HG03520 (cell line): ENCODE data around the gene LMNTD2.
A peak's percentile ranks its signal among the peaks of the same experiment; 100 is the strongest.

Experiments used
- ATAC-seq: cut with Tn5 transposase; IDR thresholded peaks from one replicate; pipeline ENCODE4 v1.9.1; 2021; ENCODE audit warnings: mild to moderate bottlenecking, moderate library complexity; ENCODE audit not compliant: unreplicated experiment

The LMNTD2 gene

GRCh38 chr11:554428-555226 is 5.9 kb downstream of the LMNTD2 start:
- ATAC-seq, result no peak

GRCh38 chr11:553988-554340 is 6.6 kb downstream of the LMNTD2 start:
- no peak for ATAC-seq

- ATAC-seq, result no peak
Measured at GRCh38 chr11:553083-553987, 7.2 kb downstream of the LMNTD2 start.

- no peak for ATAC-seq
Measured at GRCh38 chr11:551596-551995, 8.9 kb downstream of the LMNTD2 start.

- ATAC-seq, result no peak
Measured at GRCh38 chr11:551131-551530, 9.4 kb downstream of the LMNTD2 start.

GRCh38 chr11:550746-551085 is 9.8 kb downstream of the LMNTD2 start:
- no peak for ATAC-seq

GRCh38 chr11:550021-550745 is 10.4 kb downstream of the LMNTD2 start:
- ATAC-seq, result no peak

GRCh38 chr11:548700-549603 is 11.6 kb downstream of the LMNTD2 start:
- no peak for ATAC-seq

- ATAC-seq, result no peak
Measured at GRCh38 chr11:545171-545570, 15.4 kb downstream of the LMNTD2 start.

- ATAC-seq, result no peak
Measured at GRCh38 chr11:544817-545166, 15.7 kb downstream of the LMNTD2 start.

GRCh38 chr11:541433-541885 is 19.1 kb downstream of the LMNTD2 start:
- ATAC-seq, result no peak

GRCh38 chr11:540583-541432 is 19.7 kb downstream of the LMNTD2 start:
- ATAC-seq, result no peak

GRCh38 chr11:539971-540481 is 20.5 kb downstream of the LMNTD2 start:
- ATAC-seq, result no peak

GRCh38 chr11:538431-539051 is 22.0 kb downstream of the LMNTD2 start:
- ATAC-seq, result no peak

GRCh38 chr11:537622-538430 is 22.7 kb downstream of the LMNTD2 start:
- no peak for ATAC-seq

GRCh38 chr11:536841-537621 is 23.5 kb downstream of the LMNTD2 start, which contains the start of gene LRRC56:
LRRC56 (plus strand) TSS chr11:537527; CDS start chr11:540685, 3,158 bp downstream.
- peak; percentile 34 for ATAC-seq
